ENCODE measurements around the gene EIF4G3. TPM values are rescaled to one million over a fixed set of nuclear protein-coding genes. Genes with fewer than 3 reads are reported as not detected.

EIF4G3 gene
- total and polyA plus RNA-seq, 2 donors (not counting 3 experiments of a cell fraction or from before 2014, with no cell fraction given) = 40.7 to 78.5 TPM

DNA sequence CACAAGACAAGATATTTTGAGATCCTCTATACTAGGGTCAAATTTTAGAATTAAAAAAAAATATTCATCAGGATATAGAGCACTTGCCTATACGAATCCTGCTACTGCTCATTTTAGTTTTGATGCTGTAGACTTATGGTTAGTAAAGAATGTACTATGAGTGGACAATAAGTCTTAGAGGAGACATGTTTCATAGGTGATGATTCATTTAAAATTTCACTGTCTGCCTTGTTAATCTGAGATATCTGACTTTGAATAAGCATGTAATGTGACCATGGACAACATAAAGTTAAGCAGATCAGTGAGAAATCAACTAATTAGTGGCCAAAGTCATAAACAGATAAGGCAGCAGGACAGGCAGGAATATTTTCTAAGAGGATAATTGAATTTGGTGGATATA is 282.8 kb downstream of the EIF4G3 start:
- Histone ChIP-seq H3K9me1 (replicated peaks; ENCODE audit: control insufficient read depth, extremely low read depth, insufficient read depth, low read length) (no peaks in the 10 kb centered on the region), H3K27me3 (ENCODE audit: control insufficient read depth in 2 of 2, insufficient read depth in 2 of 2, low read length in 2 of 2) (no peaks in the 10 kb centered on the region), H3K9ac (replicated peaks; ENCODE audit: extremely low read depth, insufficient read depth, low read length) (no peak overlapping the region), H3K4me2 (ENCODE audit: insufficient read depth, low read length) (no peak overlapping the region), H3K9me3 (replicated peaks; ENCODE audit: control insufficient read depth, insufficient read depth, low read length) (no peaks in the 10 kb centered on the region), H3K27ac (ENCODE audit: insufficient read depth, low read depth, low read length) (no peak overlapping the region), H3K4me1 (ENCODE audit: control insufficient read depth, extremely low read depth, insufficient read depth, low read length) (no peaks in the 10 kb centered on the region), H4K20me1 (replicated peaks; ENCODE audit: control insufficient read depth, extremely low read depth, insufficient read depth, low read length) (no peaks in the 10 kb centered on the region), H3K79me2 (ENCODE audit: control insufficient read depth, insufficient read depth, low read length) (no peaks in the 10 kb centered on the region), H3K4me3 (replicated peaks in 1 of 3; ENCODE audit: insufficient read depth in 1 of 3, low read depth in 1 of 3, low read length in 3 of 3) (no peak overlapping the region), H3K36me3 (ENCODE audit: control insufficient read depth in 2 of 2, extremely low read depth in 1 of 2, insufficient read depth in 2 of 2, low read length in 2 of 2) (peaks cover 11 to 12% of the 10 kb centered on the region in 2 experiments), H2AFZ (ENCODE audit: low read depth, low read length) (no peak overlapping the region)
- DNase-seq (ENCODE audit: low read depth, low spot score) (no peak), FAIRE-seq (no peak)
- intact Hi-C loops (cut with micrococcal nuclease) = no loop called here
- dilution Hi-C loops (cut with MboI; ENCODE audit: extremely low pct_ligation_motif_present, low sequenced_read_pairs) = no loop called here
- TF ChIP-seq, protein P1, sequence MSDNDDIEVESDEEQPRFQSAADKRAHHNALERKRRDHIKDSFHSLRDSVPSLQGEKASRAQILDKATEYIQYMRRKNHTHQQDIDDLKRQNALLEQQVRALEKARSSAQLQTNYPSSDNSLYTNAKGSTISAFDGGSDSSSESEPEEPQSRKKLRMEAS (IDR thresholded peaks at IDR 0.05; ENCODE audit: insufficient read depth, insufficient read length) = no peak
- TF ChIP-seq POLR2AphosphoS5 (IDR thresholded peaks at IDR 0.05; ENCODE audit: insufficient read depth, low read depth, low read length) (no peak), POLR2A (IDR thresholded peaks at IDR 0.05; ENCODE audit: low read depth, low read length) (no peak), JUN (IDR thresholded peaks at IDR 0.05; ENCODE audit: borderline replicate concordance, insufficient read depth, insufficient read length, low read depth) (no peak), EZH2 (IDR thresholded peaks at IDR 0.05; ENCODE audit: borderline replicate concordance, low read depth, low read length, severe bottlenecking) (no peak), MYC (IDR thresholded peaks at IDR 0.05; ENCODE audit: low read depth, low read length) (no peak), FOS (IDR thresholded peaks at IDR 0.05; ENCODE audit: borderline replicate concordance, insufficient read depth, low read length) (no peak), GATA2 (IDR thresholded peaks at IDR 0.05; ENCODE audit: insufficient read depth, insufficient read length, low read depth, low read length) (no peak)
- TF ChIP-seq, protein P2, sequence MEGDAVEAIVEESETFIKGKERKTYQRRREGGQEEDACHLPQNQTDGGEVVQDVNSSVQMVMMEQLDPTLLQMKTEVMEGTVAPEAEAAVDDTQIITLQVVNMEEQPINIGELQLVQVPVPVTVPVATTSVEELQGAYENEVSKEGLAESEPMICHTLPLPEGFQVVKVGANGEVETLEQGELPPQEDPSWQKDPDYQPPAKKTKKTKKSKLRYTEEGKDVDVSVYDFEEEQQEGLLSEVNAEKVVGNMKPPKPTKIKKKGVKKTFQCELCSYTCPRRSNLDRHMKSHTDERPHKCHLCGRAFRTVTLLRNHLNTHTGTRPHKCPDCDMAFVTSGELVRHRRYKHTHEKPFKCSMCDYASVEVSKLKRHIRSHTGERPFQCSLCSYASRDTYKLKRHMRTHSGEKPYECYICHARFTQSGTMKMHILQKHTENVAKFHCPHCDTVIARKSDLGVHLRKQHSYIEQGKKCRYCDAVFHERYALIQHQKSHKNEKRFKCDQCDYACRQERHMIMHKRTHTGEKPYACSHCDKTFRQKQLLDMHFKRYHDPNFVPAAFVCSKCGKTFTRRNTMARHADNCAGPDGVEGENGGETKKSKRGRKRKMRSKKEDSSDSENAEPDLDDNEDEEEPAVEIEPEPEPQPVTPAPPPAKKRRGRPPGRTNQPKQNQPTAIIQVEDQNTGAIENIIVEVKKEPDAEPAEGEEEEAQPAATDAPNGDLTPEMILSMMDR (IDR thresholded peaks at IDR 0.05; ENCODE audit: extremely low read depth in 1 of 2, insufficient read depth in 1 of 2, low read depth in 1 of 2, low read length in 2 of 2) = no peak
- ChIA-PET CTCF (interaction anchor here (1.0 to 1.8 kb wide), 2 partner anchors 23 to 301 kb away, joined by 3 to 5 read pairs; no protein-coding TSS in a partner anchor), POLR2A (interaction anchor here (0.7 kb wide), 1 partner anchor 56 kb away, joined by 3 read pairs; no protein-coding TSS in a partner anchor)
- no TSS peak for BruUV-seq (replicated peaks)

All from endothelial cell of umbilical vein (primary cell).